GM19035 (cell line): Measurements from ENCODE around the gene MARCHF4.

Experiments
- ATAC-seq: cut with Tn5 transposase; IDR thresholded peaks from one replicate; pipeline ENCODE4 v1.9.1; 2021; ENCODE audit not compliant: unreplicated experiment

The MARCHF4 gene

GRCh38 chr2:216351172-216351925, 20.9 kb downstream of the MARCHF4 start:
- ATAC-seq: no peak

- ATAC-seq: no peak
Measured at GRCh38 chr2:216350214-216350791, 22.0 kb downstream of the MARCHF4 start.

- no peak for ATAC-seq
Measured at GRCh38 chr2:216349366-216349765, 22.9 kb downstream of the MARCHF4 start.

- no peak for ATAC-seq
Measured at GRCh38 chr2:216348756-216349308, 23.5 kb downstream of the MARCHF4 start.

- no peak for ATAC-seq
Measured at GRCh38 chr2:216346781-216347180, 25.5 kb downstream of the MARCHF4 start.

- ATAC-seq: no peak
Measured at GRCh38 chr2:216345846-216346245, 26.4 kb downstream of the MARCHF4 start.

GRCh38 chr2:216344950-216345300, 27.4 kb downstream of the MARCHF4 start:
- ATAC-seq: no peak

GRCh38 chr2:216344206-216344949, 27.9 kb downstream of the MARCHF4 start:
- no peak for ATAC-seq

- no peak for ATAC-seq
Measured at GRCh38 chr2:216343221-216343980, 28.9 kb downstream of the MARCHF4 start.

- no peak for ATAC-seq
Measured at GRCh38 chr2:216341121-216341520, 31.2 kb downstream of the MARCHF4 start.

- no peak for ATAC-seq
Measured at GRCh38 chr2:216340280-216340631, 32.0 kb downstream of the MARCHF4 start.

GRCh38 chr2:216339456-216340279, 32.6 kb downstream of the MARCHF4 start:
- ATAC-seq: no peak

GRCh38 chr2:216335252-216335651, 37.0 kb downstream of the MARCHF4 start:
- no peak for ATAC-seq

GRCh38 chr2:216328347-216328746, 43.9 kb downstream of the MARCHF4 start:
- ATAC-seq: no peak

GRCh38 chr2:216327447-216327935, 44.8 kb downstream of the MARCHF4 start:
- ATAC-seq: no peak
